GM15510 (cell line): ENCODE results near the gene NMT1.

Experiments used
- POLR2A ChIP-seq: IDR thresholded peaks from 3 replicates; pipeline ENCODE4 v1.6.1; 2011; ENCODE audit warnings: borderline replicate concordance; ENCODE audit not compliant: insufficient read length; ENCODE audit errors: extremely low read depth

Gene NMT1

DNA sequence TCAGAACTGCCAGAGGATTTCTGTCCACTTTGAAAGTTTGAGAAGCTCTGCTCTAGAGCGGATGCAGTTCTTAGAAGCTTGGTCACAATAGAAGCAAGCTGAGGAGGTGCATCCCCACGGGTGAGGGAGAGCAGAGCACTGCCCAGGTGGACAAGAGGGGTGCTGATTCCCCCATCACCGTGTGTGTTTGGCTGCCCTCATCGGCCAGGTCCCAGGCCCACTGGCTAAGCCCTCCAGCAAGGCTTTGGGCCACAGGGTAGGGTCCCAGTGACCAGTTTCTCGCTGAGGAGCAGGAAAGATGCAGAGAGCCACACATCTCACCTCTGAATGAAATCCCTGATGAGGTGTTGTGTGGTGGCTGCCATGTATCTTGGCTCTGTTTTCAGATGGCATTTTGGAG lies 26.9 kb downstream of the NMT1 start:
- no peak for TF ChIP-seq POLR2A

DNA sequence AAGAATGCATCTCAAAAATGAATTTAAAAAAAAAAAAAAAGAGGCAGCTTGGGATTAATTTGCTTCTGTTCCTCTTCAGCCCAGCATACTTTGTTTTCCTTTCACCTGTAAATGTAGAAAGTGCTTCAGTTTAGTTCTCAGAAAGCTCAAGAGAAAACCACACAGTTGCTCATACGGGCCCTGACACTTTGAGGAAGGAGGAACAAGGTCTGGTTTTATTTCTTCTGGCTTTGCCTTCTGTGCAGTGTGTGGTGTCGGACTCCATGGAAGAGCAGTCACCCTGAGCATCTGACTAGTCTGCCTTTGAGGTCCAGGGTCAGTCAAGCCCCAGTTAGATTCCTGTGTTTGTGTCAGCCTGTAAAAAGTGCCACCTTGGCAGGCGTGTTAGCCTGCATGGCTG lies 27.6 kb downstream of the NMT1 start:
- TF ChIP-seq POLR2A: no peak

- no peak for TF ChIP-seq POLR2A
Observed at GRCh38 chr17:45090711-45091110, 29.6 kb downstream of the NMT1 start.

DNA sequence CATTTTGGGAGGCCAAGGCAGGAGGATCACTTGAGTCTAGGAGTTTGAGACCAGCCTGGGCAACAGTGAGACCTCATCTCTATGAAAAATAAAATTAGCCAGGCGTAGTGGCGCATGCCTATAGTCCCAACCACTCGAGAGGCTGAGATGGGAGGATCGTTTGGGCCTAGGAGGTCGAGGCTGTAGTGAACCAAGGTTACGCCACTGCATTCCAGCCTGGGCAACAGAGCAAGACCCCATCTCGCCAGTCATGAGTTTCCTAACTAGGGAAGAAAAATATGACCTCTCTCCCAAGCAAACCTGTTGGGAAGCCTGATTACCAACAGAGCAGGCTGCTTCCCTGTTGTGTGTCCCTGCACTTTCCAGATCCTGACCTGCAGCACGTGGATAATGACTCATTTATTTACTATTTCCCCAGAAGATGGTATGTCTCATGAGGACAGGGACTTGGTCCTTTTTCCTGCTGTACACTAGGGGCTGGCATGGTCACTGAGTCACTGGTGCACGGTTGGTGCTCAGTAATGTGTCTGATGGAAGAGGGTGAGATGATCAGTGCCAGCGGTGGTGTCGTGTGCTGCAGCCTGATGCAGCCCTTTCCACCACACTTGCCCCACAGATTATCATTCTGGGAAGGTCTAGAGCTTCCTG lies 30.8 kb downstream of the NMT1 start:
- no peak for TF ChIP-seq POLR2A

GRCh38 chr17:45092911-45093430 lies 31.9 kb downstream of the NMT1 start:
- no peak for TF ChIP-seq POLR2A

GRCh38 chr17:45093444-45094110 lies 32.5 kb downstream of the NMT1 start:
- TF ChIP-seq POLR2A: no peak

DNA sequence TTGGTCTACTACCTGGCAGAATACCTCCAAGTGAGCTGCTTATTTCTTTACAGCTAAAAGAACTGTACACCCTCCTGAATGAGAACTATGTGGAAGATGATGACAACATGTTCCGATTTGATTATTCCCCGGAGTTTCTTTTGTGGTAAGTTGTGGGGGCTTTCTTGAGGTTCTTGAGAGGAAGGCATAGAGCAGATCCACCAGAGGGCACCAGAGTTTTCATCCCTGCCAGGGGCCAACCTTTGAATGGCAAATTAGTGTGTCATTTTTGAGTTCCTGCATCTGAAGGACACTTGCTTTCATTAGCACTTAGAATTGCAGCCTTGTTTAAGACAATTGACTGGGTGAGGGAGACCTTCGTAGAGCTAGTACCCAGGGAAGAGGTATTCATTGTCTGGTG lies 35.0 kb downstream of the NMT1 start:
- no peak for TF ChIP-seq POLR2A

- TF ChIP-seq POLR2A: no peak
Observed at GRCh38 chr17:45096926-45097325, 35.8 kb downstream of the NMT1 start.

DNA sequence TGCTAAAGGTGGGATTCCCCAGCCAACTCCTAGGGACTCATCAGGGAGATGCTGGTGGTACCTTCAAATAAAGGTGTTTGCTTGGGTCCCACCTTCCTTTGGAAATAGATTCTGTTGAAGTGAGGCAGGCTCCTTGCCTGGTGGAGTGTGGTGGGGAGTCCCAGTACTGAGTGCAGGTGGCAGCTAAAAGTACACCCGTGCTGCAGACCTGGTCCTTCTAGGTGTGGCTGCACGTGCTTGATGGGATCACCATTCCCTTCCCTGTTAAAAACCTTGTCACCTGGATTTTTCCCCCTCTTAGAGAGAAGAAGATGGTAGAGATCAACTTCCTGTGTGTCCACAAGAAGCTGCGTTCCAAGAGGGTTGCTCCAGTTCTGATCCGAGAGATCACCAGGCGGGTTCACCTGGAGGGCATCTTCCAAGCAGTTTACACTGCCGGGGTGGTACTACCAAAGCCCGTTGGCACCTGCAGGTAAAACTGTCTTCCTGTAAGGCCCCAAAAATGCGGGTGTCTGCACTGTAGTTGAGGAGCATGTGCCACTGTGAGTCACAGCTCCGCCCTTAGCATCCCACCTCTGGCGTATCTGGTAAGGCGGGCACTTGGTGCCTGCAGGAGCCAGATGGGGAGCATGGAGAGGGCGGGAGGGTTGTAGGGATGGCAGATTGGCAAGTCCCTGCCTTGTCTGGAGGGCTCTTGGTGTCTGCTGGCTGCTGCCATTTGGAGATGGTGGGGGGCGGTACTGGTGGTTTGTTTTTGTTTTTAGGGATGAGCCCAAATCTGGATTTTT lies 37.2 kb downstream of the NMT1 start:
- TF ChIP-seq POLR2A: no peak

- TF ChIP-seq POLR2A: no peak
Observed at GRCh38 chr17:45098869-45099616, 37.9 kb downstream of the NMT1 start.

GRCh38 chr17:45101546-45101882 lies 40.4 kb downstream of the NMT1 start:
- TF ChIP-seq POLR2A: no peak

DNA sequence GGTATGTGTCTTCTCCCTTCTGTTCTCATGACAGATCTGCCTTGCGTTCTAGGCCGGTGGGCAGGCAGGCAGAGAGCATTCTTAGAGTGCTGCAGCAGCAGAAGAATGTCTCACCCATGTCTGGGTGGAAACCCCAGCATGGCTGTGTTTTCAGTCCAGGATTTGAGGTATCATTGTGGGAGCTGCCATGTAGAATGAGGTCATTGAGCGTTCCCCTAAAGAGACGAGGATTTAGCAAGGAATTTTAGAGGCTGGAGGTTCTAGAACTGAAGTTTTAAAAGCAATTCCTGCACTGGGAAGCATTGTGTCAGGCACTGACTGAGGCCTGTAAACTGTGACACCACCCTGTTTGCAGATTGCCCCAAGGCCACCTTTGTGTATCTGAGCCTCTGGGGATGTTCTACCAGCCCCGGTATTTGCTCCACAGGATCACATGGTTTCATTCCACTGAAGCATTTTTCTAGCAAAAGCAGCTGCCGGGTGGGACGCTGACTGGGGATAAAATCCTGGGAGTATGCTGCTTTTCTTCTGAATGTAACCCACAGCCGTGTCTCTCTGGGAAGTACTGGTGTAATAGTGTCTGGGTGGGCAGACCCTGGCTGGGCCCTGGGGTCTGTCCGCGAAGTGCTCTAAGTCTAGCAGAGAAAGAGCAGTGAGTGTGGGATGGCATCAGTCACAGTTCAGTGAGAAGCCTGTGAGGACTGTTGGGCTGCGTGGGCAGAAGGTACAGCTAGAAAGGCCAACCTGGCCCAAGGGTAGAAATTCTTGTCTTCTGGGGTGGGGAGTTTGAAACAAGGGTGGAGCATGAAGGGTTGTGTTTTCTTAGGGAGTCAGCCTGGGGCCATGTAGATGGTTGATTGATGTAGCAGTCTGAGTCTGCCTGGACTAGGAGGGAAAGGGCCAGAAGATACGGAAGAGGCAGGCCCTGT lies 41.0 kb downstream of the NMT1 start:
- TF ChIP-seq POLR2A: no peak

DNA sequence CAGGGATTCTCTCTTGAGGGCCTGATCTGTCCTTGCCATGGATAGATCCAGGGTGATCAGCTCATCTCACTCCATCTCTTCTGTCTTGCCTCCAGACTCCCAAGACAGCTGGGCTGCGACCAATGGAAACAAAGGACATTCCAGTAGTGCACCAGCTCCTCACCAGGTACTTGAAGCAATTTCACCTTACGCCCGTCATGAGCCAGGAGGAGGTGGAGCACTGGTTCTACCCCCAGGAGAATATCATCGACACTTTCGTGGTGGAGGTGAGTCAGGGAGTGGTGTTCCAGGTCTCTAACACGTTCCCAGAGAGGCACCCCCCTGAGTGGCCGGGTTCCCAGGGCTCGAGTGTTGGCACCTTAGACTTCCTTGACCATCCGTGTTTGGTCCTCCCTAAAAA lies 41.7 kb downstream of the NMT1 start:
- no peak for TF ChIP-seq POLR2A

- TF ChIP-seq POLR2A: no peak
Observed at GRCh38 chr17:45103269-45103795, 42.2 kb downstream of the NMT1 start.

DNA sequence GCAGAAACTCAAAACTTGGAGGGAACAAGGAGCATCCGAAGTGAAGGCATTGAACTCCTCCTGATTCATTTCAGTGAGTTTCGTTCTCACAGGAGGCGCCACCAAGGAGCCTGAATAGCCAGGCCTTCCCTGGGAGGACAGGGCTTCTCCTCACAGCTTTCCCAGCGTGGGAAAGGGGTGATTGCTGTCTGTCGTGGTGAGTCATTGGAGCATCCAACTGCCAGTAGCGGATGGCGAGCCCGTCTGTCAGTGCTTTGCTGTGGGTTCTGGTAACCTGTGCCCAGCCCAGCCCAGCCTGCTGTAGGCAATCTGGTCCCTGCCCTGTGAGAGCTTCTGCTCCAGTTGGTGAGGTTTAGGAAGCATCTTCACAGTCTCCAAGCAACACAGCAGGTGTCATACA lies 42.9 kb downstream of the NMT1 start:
- TF ChIP-seq POLR2A: no peak

- no peak for TF ChIP-seq POLR2A
Observed at GRCh38 chr17:45104497-45104896, 43.4 kb downstream of the NMT1 start.
